H9 (cell line): ENCODE results near the gene GPATCH11. TPM values are rescaled to one million over a fixed set of nuclear protein-coding genes. Genes with fewer than 3 reads are reported as not detected.

Source experiments
- DNase-seq: peaks from one replicate; pipeline ENCODE4 v3.0.0-alpha.2; 2017
- H2AFZ ChIP-seq: one replicate; pipeline ENCODE4 v1.6.1; 2013; ENCODE audit warnings: mild to moderate bottlenecking, low read length, control low read depth, moderate library complexity
- H2AK5ac ChIP-seq: 2 replicates; pipeline ENCODE4 v1.6.1; 2013; ENCODE audit warnings: low read length, control low read depth, mixed read lengths; ENCODE audit not compliant: insufficient read length
- H2BK120ac ChIP-seq: one replicate; pipeline ENCODE4 v1.6.1; 2013; ENCODE audit warnings: low read depth, mild to moderate bottlenecking, low read length, control low read depth, inconsistent platforms; ENCODE audit not compliant: poor library complexity, severe bottlenecking
- H2BK12ac ChIP-seq: 2 replicates; pipeline ENCODE4 v1.6.1; 2013; ENCODE audit warnings: low read length, control low read depth, mixed read lengths, low read depth; ENCODE audit not compliant: insufficient read length
- H2BK15ac ChIP-seq: 2 replicates; pipeline ENCODE4 v1.6.1; 2013; ENCODE audit warnings: low read depth, low read length, control low read depth
- H2BK20ac ChIP-seq: one replicate; pipeline ENCODE4 v1.6.1; 2013; ENCODE audit warnings: low read depth, mild to moderate bottlenecking, low read length, control low read depth, inconsistent platforms; ENCODE audit not compliant: poor library complexity, severe bottlenecking
- H2BK5ac ChIP-seq: 2 replicates; pipeline ENCODE4 v1.6.1; 2013; ENCODE audit warnings: low read length, control low read depth, mixed read lengths; ENCODE audit not compliant: insufficient read length
- H3K14ac ChIP-seq: 2 replicates; pipeline ENCODE4 v1.6.1; 2013; ENCODE audit warnings: low read length, control low read depth; ENCODE audit not compliant: insufficient read depth
- H3K18ac ChIP-seq: 2 replicates; pipeline ENCODE4 v1.6.1; 2013; ENCODE audit warnings: low read depth, mild to moderate bottlenecking, mixed read lengths, low read length, control low read depth; ENCODE audit not compliant: insufficient read length
- H3K23ac ChIP-seq: 2 replicates; pipeline ENCODE4 v1.6.1; 2013; ENCODE audit warnings: low read length, control low read depth, mixed read lengths, low read depth; ENCODE audit not compliant: insufficient read length
- H3K23me2 ChIP-seq: 2 replicates; pipeline ENCODE4 v1.6.1; 2013; ENCODE audit warnings: low read depth, mild to moderate bottlenecking, mixed read lengths, low read length, control low read depth; ENCODE audit not compliant: insufficient read length, poor library complexity, severe bottlenecking
- H3K27ac ChIP-seq: 2 replicates; pipeline ENCODE4 v1.5.1; 2013; ENCODE audit warnings: low read length, control low read depth, mixed read lengths, low read depth; ENCODE audit not compliant: insufficient read length
- H3K27me3 ChIP-seq: 2 replicates; pipeline ENCODE4 v1.6.1; 2013; ENCODE audit warnings: low read length, control low read depth, inconsistent platforms; ENCODE audit not compliant: insufficient read depth
- H3K4ac ChIP-seq: 2 replicates; pipeline ENCODE4 v1.6.1; 2013; ENCODE audit warnings: low read depth, mild to moderate bottlenecking, control low read depth, inconsistent platforms, low read length, moderate library complexity
- H3K4me1 ChIP-seq: 2 replicates; pipeline ENCODE4 v1.6.1; 2013; ENCODE audit warnings: low read length, control low read depth, inconsistent platforms; ENCODE audit not compliant: insufficient read depth
- H3K4me2 ChIP-seq: 2 replicates; pipeline ENCODE4 v1.6.1; 2013; ENCODE audit warnings: low read length, control low read depth, mixed read lengths; ENCODE audit not compliant: insufficient read length, insufficient read depth
- H3K56ac ChIP-seq: 2 replicates; pipeline ENCODE4 v1.6.1; 2013; ENCODE audit warnings: low read depth, mild to moderate bottlenecking, mixed read lengths, low read length, control low read depth; ENCODE audit not compliant: insufficient read length
- H3K79me1 ChIP-seq: 2 replicates; pipeline ENCODE4 v1.6.1; 2013; ENCODE audit warnings: low read depth, mild to moderate bottlenecking, moderate library complexity, low read length, control low read depth, inconsistent platforms; ENCODE audit not compliant: insufficient read depth, poor library complexity, severe bottlenecking
- H3K79me2 ChIP-seq: 2 replicates; pipeline ENCODE4 v1.6.1; 2013; ENCODE audit warnings: low read length, control low read depth, inconsistent platforms; ENCODE audit not compliant: insufficient read depth
- H3K9ac ChIP-seq: 2 replicates; pipeline ENCODE4 v1.6.1; 2013; ENCODE audit warnings: low read length, control low read depth, mixed read lengths; ENCODE audit not compliant: insufficient read length; ENCODE audit errors: extremely low read depth
- H3K9me3 ChIP-seq: one replicate; pipeline ENCODE4 v1.6.1; 2013; ENCODE audit warnings: low read depth, low read length, inconsistent platforms; ENCODE audit not compliant: control insufficient read depth
- H3T11ph ChIP-seq: one replicate; pipeline ENCODE4 v1.6.1; 2013; ENCODE audit warnings: mild to moderate bottlenecking, low read length, control low read depth, inconsistent platforms
- H4K20me1 ChIP-seq: one replicate; pipeline ENCODE4 v1.6.1; 2013; ENCODE audit not compliant: control insufficient read depth, insufficient read length, insufficient read depth
- H4K5ac ChIP-seq: 2 replicates; pipeline ENCODE4 v1.6.1; 2013; ENCODE audit warnings: low read depth, mild to moderate bottlenecking, mixed read lengths, low read length, control low read depth; ENCODE audit not compliant: insufficient read length
- H4K8ac ChIP-seq: replicated peaks from 2 replicates; pipeline ENCODE4 v1.6.1; 2013; ENCODE audit warnings: low read length, control low read depth, mixed read lengths, low read depth; ENCODE audit not compliant: insufficient read length
- H4K91ac ChIP-seq: 2 replicates; pipeline ENCODE4 v1.6.1; 2013; ENCODE audit warnings: low read depth, mild to moderate bottlenecking, moderate library complexity, mixed read lengths, low read length, control low read depth; ENCODE audit not compliant: insufficient read length
- H3K27ac Mint-ChIP-seq, 3 experiments: 2 replicates in 2 of 3; 3 replicates in 1 of 3; pipeline ENCODE4 v1.8.0; 2020 to 2021; ENCODE audit warnings: mixed read lengths in 3 of 3, mild to moderate bottlenecking in 1 of 3, moderate library complexity in 1 of 3
- H3K27me3 Mint-ChIP-seq: 2 replicates; pipeline ENCODE4 v1.8.0; 2021; ENCODE audit warnings: low read depth, mild to moderate bottlenecking, moderate library complexity, mixed read lengths
- H3K36me3 Mint-ChIP-seq, 3 experiments: 2 replicates in 2 of 3; 3 replicates in 1 of 3; pipeline ENCODE4 v1.8.0; 2020 to 2021; ENCODE audit warnings: low read depth in 3 of 3, mixed read lengths in 3 of 3; ENCODE audit not compliant: insufficient read depth in 1 of 3
- H3K4me1 Mint-ChIP-seq, 2 experiments: 2 replicates each; pipeline ENCODE4 v1.8.0; 2020; ENCODE audit warnings: mixed read lengths in 2 of 2
- H3K4me3 Mint-ChIP-seq, 2 experiments: 2 replicates in 1 of 2; 3 replicates in 1 of 2; pipeline ENCODE4 v1.8.0; 2020 to 2021; ENCODE audit warnings: mild to moderate bottlenecking in 2 of 2, mixed read lengths in 2 of 2, moderate library complexity in 1 of 2
- H3K9me3 Mint-ChIP-seq, 2 experiments: 2 replicates in 1 of 2; 3 replicates in 1 of 2; pipeline ENCODE4 v1.8.0; 2020; ENCODE audit warnings: mild to moderate bottlenecking in 2 of 2, mixed read lengths in 2 of 2, moderate library complexity in 1 of 2
- WGBS: extraction: QIAGEN DNeasy Blood & Tissue Kit; methylation state at CpG from one replicate; pipeline ENCODE4 v1.1.7; 2013; ENCODE audit warnings: missing lambda C conversion rate, low lambda C conversion rate, mixed read lengths; ENCODE audit not compliant: insufficient read length; ENCODE audit errors: extremely low coverage; 5-methylcytosine and 5-hydroxymethylcytosine counted together
- total RNA-seq: library from RNA; stranded (reverse); gene quantifications from 2 replicates; pipeline ENCODE4 v1.2.1, GENCODE V29; 2021
- TF ChIP-seq, protein P1 (sequence below): fragments of 200-600 bp; sonication (generic); conservative IDR thresholded peaks from 3 replicates; pipeline ENCODE4 v1.8.0; 2021; ENCODE audit warnings: antibody characterized with exemption, mild to moderate bottlenecking

GPATCH11 gene
- total RNA-seq, 1 experiment from 2014 or later: 3.1 TPM

DNA sequence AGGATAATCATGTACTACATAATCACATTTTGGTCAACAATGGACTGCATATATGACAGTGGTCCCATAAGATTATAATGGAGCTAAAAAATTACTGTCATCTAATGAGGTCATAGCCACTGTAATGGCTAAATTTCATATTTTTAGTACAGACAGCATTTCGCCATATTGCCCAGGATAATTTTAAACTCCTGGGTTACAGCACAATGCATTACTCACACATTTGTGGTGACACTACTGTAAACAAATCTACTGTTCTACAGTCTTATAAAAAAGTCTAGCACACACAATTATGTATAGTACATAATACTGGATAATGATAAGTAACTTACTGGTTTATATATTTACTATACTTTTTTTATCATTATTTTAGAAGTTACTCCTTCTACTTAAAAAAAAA lies 59.7 kb downstream of the GPATCH11 start:
- Histone ChIP-seq H3K4me2 (no peak overlapping the region), H2BK12ac (no peak overlapping the region), H2AFZ (no peak overlapping the region), H3K56ac (no peak overlapping the region), H3K18ac (no peak overlapping the region), H4K91ac (no peak overlapping the region), H4K8ac (no peak overlapping the region), H3K79me2 (no peaks in the 10 kb centered on the region), H2BK20ac (no peak overlapping the region), H2AK5ac (no peak overlapping the region), H3K27me3 (no peaks in the 10 kb centered on the region), H3K14ac (no peak overlapping the region), H3T11ph (no peak overlapping the region), H3K27ac (no peak overlapping the region), H3K4me1 (no peaks in the 10 kb centered on the region), H4K20me1 (no peaks in the 10 kb centered on the region), H3K9me3 (no peaks in the 10 kb centered on the region), H3K9ac (no peak overlapping the region), H2BK120ac (no peak overlapping the region), H4K5ac (no peak overlapping the region), H2BK5ac (no peak overlapping the region), H3K23me2 (no peaks in the 10 kb centered on the region), H2BK15ac (no peak overlapping the region), H3K23ac (no peak overlapping the region), H3K79me1 (no peaks in the 10 kb centered on the region), H3K4ac (no peak overlapping the region)
- no peak overlapping the region for H3K4me3 Mint-ChIP-seq
- H3K9me3 Mint-ChIP-seq: no peaks in the 10 kb centered on the region
- H3K4me1 Mint-ChIP-seq: no peaks in the 10 kb centered on the region
- peaks cover 16 to 68% (median 58%) of the 10 kb centered on the region in 3 experiments; a peak in 6 of 7 replicates for H3K36me3 Mint-ChIP-seq
- TF ChIP-seq, protein P1, sequence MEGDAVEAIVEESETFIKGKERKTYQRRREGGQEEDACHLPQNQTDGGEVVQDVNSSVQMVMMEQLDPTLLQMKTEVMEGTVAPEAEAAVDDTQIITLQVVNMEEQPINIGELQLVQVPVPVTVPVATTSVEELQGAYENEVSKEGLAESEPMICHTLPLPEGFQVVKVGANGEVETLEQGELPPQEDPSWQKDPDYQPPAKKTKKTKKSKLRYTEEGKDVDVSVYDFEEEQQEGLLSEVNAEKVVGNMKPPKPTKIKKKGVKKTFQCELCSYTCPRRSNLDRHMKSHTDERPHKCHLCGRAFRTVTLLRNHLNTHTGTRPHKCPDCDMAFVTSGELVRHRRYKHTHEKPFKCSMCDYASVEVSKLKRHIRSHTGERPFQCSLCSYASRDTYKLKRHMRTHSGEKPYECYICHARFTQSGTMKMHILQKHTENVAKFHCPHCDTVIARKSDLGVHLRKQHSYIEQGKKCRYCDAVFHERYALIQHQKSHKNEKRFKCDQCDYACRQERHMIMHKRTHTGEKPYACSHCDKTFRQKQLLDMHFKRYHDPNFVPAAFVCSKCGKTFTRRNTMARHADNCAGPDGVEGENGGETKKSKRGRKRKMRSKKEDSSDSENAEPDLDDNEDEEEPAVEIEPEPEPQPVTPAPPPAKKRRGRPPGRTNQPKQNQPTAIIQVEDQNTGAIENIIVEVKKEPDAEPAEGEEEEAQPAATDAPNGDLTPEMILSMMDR: no peak
- H3K27me3 Mint-ChIP-seq: no peaks in the 10 kb centered on the region
- DNase-seq: no peak
- WGBS: no CpG with 5 or more reads among the region's 1 CpG
- H3K27ac Mint-ChIP-seq: no peak overlapping the region
